K562 (cell line): ENCODE data around the gene CXCL14. TPM values are rescaled to one million over a fixed set of nuclear protein-coding genes. Genes with fewer than 3 reads are reported as not detected.

Experiments
- ATAC-seq: fragments of 200-7000 bp; cut with Tn5 transposase; 3 replicates; pipeline ENCODE4 v1.9.1; 2020; ENCODE audit warnings: moderate library complexity
- BruUV-seq: library from RNA; stranded (reverse); fragments of 400-500 nt; replicated peaks from 2 replicates; lab custom pipeline; 2021; lab: Mats Ljungman, UMichigan
- CTCF ChIA-PET: fragments of 300-600 bp; formaldehyde crosslinking; extraction: SDS; loops from one replicate; lab custom pipeline; 2021; ENCODE audit warnings: low intra/inter-chr PET ratio; lab: Yijun Ruan, JAX
- POLR2A ChIA-PET: fragments of 300-600, 350-650 bp; sonication (Branson Sonifier 250); formaldehyde crosslinking; extraction: SDS; loops from one replicate; lab custom pipeline; 2021; ENCODE audit warnings: antibody characterized with exemption, inconsistent platforms; lab: Yijun Ruan, JAX
- DNase-seq, 4 experiments: peaks; one replicate each; pipeline versions ENCODE4 v3.0.0 to v3.0.0-alpha.2; 2011 to 2018; ENCODE audit warnings: low spot score in 3 of 4, mixed read lengths in 3 of 4; ENCODE audit errors: extremely low read depth in 1 of 4
- FAIRE-seq: peaks from 2 replicates; lab custom pipeline; 2011; peaks lifted over from hg19 to GRCh38; lab: Jason Lieb, UNC
- H2AFZ ChIP-seq: 2 replicates; pipeline ENCODE4 v1.6.0; 2011; ENCODE audit warnings: low read depth, low read length, control low read depth, inconsistent platforms
- H3K27ac ChIP-seq: fragments of 200-600 bp; 3 replicates; pipeline ENCODE4 v1.8.0; 2011; ENCODE audit warnings: low read depth, mild to moderate bottlenecking, control low read depth, inconsistent platforms, low read length, moderate library complexity, mixed read lengths; ENCODE audit errors: extremely low read depth
- H3K27me3 ChIP-seq, 2 experiments: fragments of 300-600 bp in 1 of 2; 2 replicates in 1 of 2; 3 replicates in 1 of 2; pipeline versions ENCODE4 v1.6.0 to v1.8.0; 2011; ENCODE audit warnings: inconsistent platforms in 2 of 2, low read length in 2 of 2, mild to moderate bottlenecking in 1 of 2, mixed read lengths in 1 of 2, moderate library complexity in 1 of 2; ENCODE audit not compliant: control insufficient read depth in 2 of 2, insufficient read depth in 2 of 2
- H3K36me3 ChIP-seq: fragments of 300-600 bp; 3 replicates; pipeline ENCODE4 v1.8.0; 2011; ENCODE audit warnings: mild to moderate bottlenecking, low read length, inconsistent platforms; ENCODE audit not compliant: control insufficient read depth, insufficient read depth
- H3K4me1 ChIP-seq, 2 experiments: fragments of 200-600 bp in 1 of 2; replicated peaks in 1 of 2; 2 replicates in 1 of 2; 3 replicates in 1 of 2; pipeline versions ENCODE4 v1.5.1 to v1.8.0; 2011; ENCODE audit warnings: inconsistent platforms in 2 of 2, low read length in 2 of 2, mild to moderate bottlenecking in 1 of 2, mixed read lengths in 1 of 2, moderate library complexity in 1 of 2; ENCODE audit not compliant: control insufficient read depth in 2 of 2, insufficient read depth in 2 of 2
- H3K4me2 ChIP-seq: 2 replicates; pipeline ENCODE4 v1.6.1; 2011; ENCODE audit warnings: low read length, control low read depth, inconsistent platforms, mixed read lengths; ENCODE audit not compliant: insufficient read depth
- H3K4me3 ChIP-seq: fragments of 200-600 bp; sonication (generic), shearing (Covaris generic); 2 replicates; pipeline ENCODE4 v1.5.1; 2016; ENCODE audit warnings: control low read depth, inconsistent platforms
- H3K79me2 ChIP-seq: fragments of 200-600 bp; 3 replicates; pipeline ENCODE4 v1.8.0; 2011; ENCODE audit warnings: low read length, inconsistent platforms; ENCODE audit not compliant: control insufficient read depth, insufficient read depth
- H3K9ac ChIP-seq, 2 experiments: 2 replicates each; pipeline versions ENCODE4 v1.6.0 to v1.6.1; 2011; ENCODE audit warnings: low read depth in 2 of 2, low read length in 2 of 2, control low read depth in 1 of 2, inconsistent platforms in 1 of 2, mild to moderate bottlenecking in 1 of 2, mixed read lengths in 1 of 2; ENCODE audit not compliant: insufficient read depth in 1 of 2
- H3K9me1 ChIP-seq: one replicate; pipeline ENCODE4 v1.6.0; 2011; ENCODE audit warnings: inconsistent platforms, mild to moderate bottlenecking, low read length, moderate library complexity; ENCODE audit not compliant: control insufficient read depth, insufficient read depth
- H3K9me3 ChIP-seq: replicated peaks from 2 replicates; pipeline ENCODE4 v1.5.1; 2011; ENCODE audit warnings: low read depth, low read length, inconsistent platforms; ENCODE audit not compliant: control insufficient read depth, insufficient read depth
- H4K20me1 ChIP-seq: replicated peaks from 2 replicates; pipeline ENCODE4 v1.6.1; 2011; ENCODE audit warnings: low read length, inconsistent platforms, mixed read lengths; ENCODE audit not compliant: control insufficient read depth, insufficient read depth
- DNMT1 ChIP-seq: fragments of 450-650 bp; IDR thresholded peaks from 2 replicates; pipeline ENCODE4 v1.6.1; 2016; ENCODE audit warnings: antibody characterized with exemption, mild to moderate bottlenecking
- FOXM1 ChIP-seq, 2 experiments: fragments of 450-650 bp in 1 of 2; sonication (generic) in 1 of 2; formaldehyde crosslinking in 1 of 2; IDR thresholded peaks; 2 replicates each; pipeline versions ENCODE4 v1.6.1 to v1.9.0; 2017 to 2022; ENCODE audit warnings: low read depth in 2 of 2, mild to moderate bottlenecking in 2 of 2, missing genetic modification reagents in 1 of 2, moderate library complexity in 1 of 2
- KAT2B ChIP-seq: IDR thresholded peaks from one replicate; pipeline ENCODE4 v1.6.1; 2012; ENCODE audit warnings: low read depth, mild to moderate bottlenecking, control low read depth, inconsistent platforms, low read length, moderate library complexity
- LARP7 ChIP-seq: fragments of 450-650 bp; IDR thresholded peaks from 2 replicates; pipeline ENCODE4 v1.6.1; 2016
- NCOA6 ChIP-seq: fragments of 450-650 bp; IDR thresholded peaks from 2 replicates; pipeline ENCODE4 v1.6.1; 2017; ENCODE audit warnings: mild to moderate bottlenecking
- POLR2AphosphoS2 ChIP-seq: IDR thresholded peaks from 2 replicates; pipeline ENCODE4 v1.6.1; 2012; ENCODE audit warnings: low read length, improper control_type of control experiment
- PYGO2 ChIP-seq: fragments of 450-650 bp; IDR thresholded peaks from 2 replicates; pipeline ENCODE4 v1.6.1; 2016; ENCODE audit warnings: mild to moderate bottlenecking, missing genetic modification characterization, moderate library complexity, missing compliant biosample characterization
- TARDBP ChIP-seq: fragments of 450-650 bp; IDR thresholded peaks from 2 replicates; pipeline ENCODE4 v1.6.1; 2016
- ZNF224 ChIP-seq: sonication (generic); formaldehyde crosslinking; IDR thresholded peaks from 2 replicates; pipeline ENCODE4 v1.8.0; 2022; ENCODE audit warnings: mild to moderate bottlenecking, missing genetic modification reagents
- ZNF764 ChIP-seq: fragments of 250-450 bp; sonication (Bioruptor Pico); IDR thresholded peaks from 2 replicates; pipeline ENCODE4 v1.4.0; 2020; ENCODE audit warnings: low read depth, mild to moderate bottlenecking, moderate library complexity
- ZNF77 ChIP-seq: fragments of 250-450 bp; sonication (Bioruptor Pico); IDR thresholded peaks from 2 replicates; pipeline ENCODE4 v1.5.0; 2020
- WGBS: fragments of 100-300 bp; shearing (Covaris generic); methylation state at CpG from one replicate; pipeline ENCODE4 v1.1.6; 2016; ENCODE audit warnings: low coverage, mixed read lengths; ENCODE audit not compliant: insufficient coverage; ENCODE audit errors: missing lambda C conversion rate; 5-methylcytosine and 5-hydroxymethylcytosine counted together
- in situ Hi-C: fragments of 300-500 bp; cut with MboI; formaldehyde crosslinking; loops from 4 replicates; pipeline ENCODE4 v1.15.0; 2018; ENCODE audit warnings: inconsistent platforms, mixed read lengths
- intact Hi-C: fragments of 100-400 bp; cut with micrococcal nuclease; formaldehyde crosslinking; loops from 2 replicates; pipeline ENCODE4 v1.14.2; 2022
- polyA plus RNA-seq, 8 experiments: library from polyadenylated mRNA; depleted of rRNA in 4 of 8; stranded (reverse) in 5 of 8; unstranded in 3 of 8; fragments of >200 nt; fragmentation: Nextera tagmentation in 2 of 8; fragmentation: Illumina TruSeq in 1 of 8; extraction: Ambion mirVana in 2 of 8; extraction: Trizol in 1 of 8; gene quantifications; 2 replicates each; pipeline versions ENCODE4 v1.2.1 to v1.2.3, GENCODE V29; 2011 to 2014; ENCODE audit warnings: inconsistent platforms in 1 of 8, missing spikeins in 1 of 8
- total RNA-seq, 7 experiments: library from RNA; depleted of rRNA in 6 of 7; stranded (reverse); fragments of >200 nt in 6 of 7; fragmentation: Illumina TruSeq in 2 of 7; extraction: Trizol in 2 of 7; gene quantifications; 2 replicates each; pipeline versions ENCODE4 v1.2.1 to v1.2.3, GENCODE V29; 2011 to 2021; ENCODE audit warnings: low replicate concordance in 1 of 7
- TF ChIP-seq, protein P1 (sequence below): fragments of 250-450 bp; sonication (Bioruptor Pico); IDR thresholded peaks from 2 replicates; pipeline ENCODE4 v1.5.0; 2021
- TF ChIP-seq, protein P2 (sequence below): sonication (generic); formaldehyde crosslinking; IDR thresholded peaks from 2 replicates; pipeline ENCODE4 v1.8.0; 2022; ENCODE audit warnings: mild to moderate bottlenecking, missing genetic modification reagents, borderline replicate concordance
- TF ChIP-seq, protein P3 (sequence below): IDR thresholded peaks from 2 replicates; pipeline ENCODE4 v1.6.1; 2011; ENCODE audit not compliant: insufficient read length; ENCODE audit errors: extremely low read depth
- TF ChIP-seq, protein P4 (sequence below): sonication (generic); formaldehyde crosslinking; IDR thresholded peaks from 2 replicates; pipeline ENCODE4 v1.8.1; 2023; ENCODE audit warnings: mild to moderate bottlenecking, missing genetic modification reagents

Gene CXCL14
- total and polyA plus RNA-seq, 9 of the 15 experiments (the other 6 are each of a cell fraction or from before 2014, with no cell fraction given): not detected

DNA sequence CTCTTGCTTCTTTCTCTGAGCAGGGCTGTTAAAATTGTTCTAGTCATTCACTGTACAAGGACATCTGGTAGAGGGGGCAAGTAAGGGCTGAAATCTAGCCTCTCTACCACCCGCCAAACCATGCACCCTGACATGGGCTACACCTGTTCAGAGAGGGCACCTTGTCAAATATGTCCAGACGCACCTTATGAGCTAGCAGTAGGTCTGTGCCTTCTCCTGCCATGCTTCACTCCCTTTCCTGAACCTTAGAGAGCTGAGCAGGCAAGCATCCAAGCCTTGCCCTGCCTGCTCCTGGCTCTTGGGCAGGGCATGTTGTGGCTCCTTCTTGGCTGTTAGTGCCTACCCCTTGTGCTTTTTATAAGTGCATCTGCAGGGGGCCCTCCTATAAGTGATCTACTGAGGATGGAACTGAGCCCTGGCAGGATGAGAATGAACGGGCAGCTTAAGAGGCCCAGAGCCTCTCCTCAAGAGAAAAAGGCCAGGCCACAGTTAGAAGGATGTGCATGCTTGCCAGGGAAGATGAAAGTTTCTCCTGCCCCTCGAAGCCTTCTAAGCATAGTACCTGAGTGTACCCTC, 39.3 kb downstream of the CXCL14 start (continued):
- TF ChIP-seq, protein P1, sequence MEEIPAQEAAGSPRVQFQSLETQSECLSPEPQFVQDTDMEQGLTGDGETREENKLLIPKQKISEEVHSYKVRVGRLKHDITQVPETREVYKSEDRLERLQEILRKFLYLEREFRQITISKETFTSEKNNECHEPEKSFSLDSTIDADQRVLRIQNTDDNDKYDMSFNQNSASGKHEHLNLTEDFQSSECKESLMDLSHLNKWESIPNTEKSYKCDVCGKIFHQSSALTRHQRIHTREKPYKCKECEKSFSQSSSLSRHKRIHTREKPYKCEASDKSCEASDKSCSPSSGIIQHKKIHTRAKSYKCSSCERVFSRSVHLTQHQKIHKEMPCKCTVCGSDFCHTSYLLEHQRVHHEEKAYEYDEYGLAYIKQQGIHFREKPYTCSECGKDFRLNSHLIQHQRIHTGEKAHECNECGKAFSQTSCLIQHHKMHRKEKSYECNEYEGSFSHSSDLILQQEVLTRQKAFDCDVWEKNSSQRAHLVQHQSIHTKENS (CRISPR knock-in tag): no peak
- TF ChIP-seq KAT2B (no peak), ZNF77 (no peak)

DNA sequence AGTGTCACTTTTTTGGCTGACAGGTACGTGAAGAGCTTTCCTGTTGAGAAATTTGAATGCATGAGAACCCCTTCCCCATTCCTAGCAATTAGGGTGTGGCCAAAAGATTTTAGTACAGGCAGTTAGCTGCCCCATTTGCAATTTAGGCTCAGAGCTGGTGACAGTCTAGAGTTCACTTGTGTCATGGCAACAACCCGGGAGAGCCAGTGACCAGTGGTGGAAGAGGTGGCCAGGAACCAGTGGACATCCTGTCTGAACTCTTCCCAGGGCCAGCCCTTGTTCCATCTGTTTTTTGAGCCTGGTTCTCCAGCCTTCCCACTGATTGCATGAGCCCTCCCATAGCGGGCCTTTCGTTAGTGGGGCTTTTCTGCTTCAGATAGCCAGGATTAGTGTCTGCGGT, 40.5 kb downstream of the CXCL14 start:
- Histone ChIP-seq H3K27ac (no peak overlapping the region), H3K27me3 (0 out of 5 replicates have a peak, but pooled peaks cover 0 to 3% of the 10 kb centered on the region in 2 experiments), H3K4me2 (no peak overlapping the region), H3K9me3 (no peaks in the 10 kb centered on the region), H4K20me1 (no peaks in the 10 kb centered on the region), H2AFZ (no peak overlapping the region), H3K9me1 (no peaks in the 10 kb centered on the region), H3K36me3 (no peaks in the 10 kb centered on the region), H3K4me1 (no peaks in the 10 kb centered on the region; a peak in 1 of 5 replicates), H3K9ac (no peak overlapping the region), H3K4me3 (no peak overlapping the region), H3K79me2 (no peaks in the 10 kb centered on the region)
- ATAC-seq: no peak
- CTCF ChIA-PET: no interaction called here
- FAIRE-seq: no peak
- no peak for DNase-seq
- POLR2A ChIA-PET: interaction anchor here (0.6 kb wide), 1 partner anchor 38 kb away, joined by 3 read pairs; no protein-coding TSS in a partner anchor
- no TSS peak for BruUV-seq
- in situ Hi-C loops: no loop called here
- intact Hi-C loops: no loop called here
- WGBS: 14% methylated on average over 5 of the region's 5 CpGs
- TF ChIP-seq DNMT1: no peak
- TF ChIP-seq, protein P2, sequence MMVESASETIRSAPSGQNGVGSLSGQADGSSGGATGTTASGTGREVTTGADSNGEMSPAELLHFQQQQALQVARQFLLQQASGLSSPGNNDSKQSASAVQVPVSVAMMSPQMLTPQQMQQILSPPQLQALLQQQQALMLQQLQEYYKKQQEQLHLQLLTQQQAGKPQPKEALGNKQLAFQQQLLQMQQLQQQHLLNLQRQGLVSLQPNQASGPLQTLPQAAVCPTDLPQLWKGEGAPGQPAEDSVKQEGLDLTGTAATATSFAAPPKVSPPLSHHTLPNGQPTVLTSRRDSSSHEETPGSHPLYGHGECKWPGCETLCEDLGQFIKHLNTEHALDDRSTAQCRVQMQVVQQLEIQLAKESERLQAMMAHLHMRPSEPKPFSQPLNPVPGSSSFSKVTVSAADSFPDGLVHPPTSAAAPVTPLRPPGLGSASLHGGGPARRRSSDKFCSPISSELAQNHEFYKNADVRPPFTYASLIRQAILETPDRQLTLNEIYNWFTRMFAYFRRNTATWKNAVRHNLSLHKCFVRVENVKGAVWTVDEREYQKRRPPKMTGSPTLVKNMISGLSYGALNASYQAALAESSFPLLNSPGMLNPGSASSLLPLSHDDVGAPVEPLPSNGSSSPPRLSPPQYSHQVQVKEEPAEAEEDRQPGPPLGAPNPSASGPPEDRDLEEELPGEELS (CRISPR knock-in tag): no peak
- no peak for TF ChIP-seq LARP7
- TF ChIP-seq, protein P3, sequence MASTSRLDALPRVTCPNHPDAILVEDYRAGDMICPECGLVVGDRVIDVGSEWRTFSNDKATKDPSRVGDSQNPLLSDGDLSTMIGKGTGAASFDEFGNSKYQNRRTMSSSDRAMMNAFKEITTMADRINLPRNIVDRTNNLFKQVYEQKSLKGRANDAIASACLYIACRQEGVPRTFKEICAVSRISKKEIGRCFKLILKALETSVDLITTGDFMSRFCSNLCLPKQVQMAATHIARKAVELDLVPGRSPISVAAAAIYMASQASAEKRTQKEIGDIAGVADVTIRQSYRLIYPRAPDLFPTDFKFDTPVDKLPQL: no peak
- TF ChIP-seq, protein P4, sequence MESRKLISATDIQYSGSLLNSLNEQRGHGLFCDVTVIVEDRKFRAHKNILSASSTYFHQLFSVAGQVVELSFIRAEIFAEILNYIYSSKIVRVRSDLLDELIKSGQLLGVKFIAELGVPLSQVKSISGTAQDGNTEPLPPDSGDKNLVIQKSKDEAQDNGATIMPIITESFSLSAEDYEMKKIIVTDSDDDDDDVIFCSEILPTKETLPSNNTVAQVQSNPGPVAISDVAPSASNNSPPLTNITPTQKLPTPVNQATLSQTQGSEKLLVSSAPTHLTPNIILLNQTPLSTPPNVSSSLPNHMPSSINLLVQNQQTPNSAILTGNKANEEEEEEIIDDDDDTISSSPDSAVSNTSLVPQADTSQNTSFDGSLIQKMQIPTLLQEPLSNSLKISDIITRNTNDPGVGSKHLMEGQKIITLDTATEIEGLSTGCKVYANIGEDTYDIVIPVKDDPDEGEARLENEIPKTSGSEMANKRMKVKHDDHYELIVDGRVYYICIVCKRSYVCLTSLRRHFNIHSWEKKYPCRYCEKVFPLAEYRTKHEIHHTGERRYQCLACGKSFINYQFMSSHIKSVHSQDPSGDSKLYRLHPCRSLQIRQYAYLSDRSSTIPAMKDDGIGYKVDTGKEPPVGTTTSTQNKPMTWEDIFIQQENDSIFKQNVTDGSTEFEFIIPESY: no peak
- no peak for TF ChIP-seq ZNF764 (CRISPR knock-in tag)
- TF ChIP-seq POLR2AphosphoS2: no peak
- no peak for TF ChIP-seq NCOA6
- TF ChIP-seq PYGO2 (tag): no peak
- TF ChIP-seq TARDBP: no peak
- TF ChIP-seq FOXM1 (IDR thresholded peaks at IDR 0.05; ENCODE audit: low read depth): no peak
- TF ChIP-seq FOXM1 (CRISPR knock-in tag; IDR thresholded peaks at IDR 0.05; ENCODE audit: low read depth): no peak
- TF ChIP-seq ZNF224 (CRISPR knock-in tag): no peak
